ENCODE results near the gene BNIP3. TPM values are rescaled to one million over a fixed set of nuclear protein-coding genes. Genes with fewer than 3 reads are reported as not detected.

Gene BNIP3
- total and polyA plus RNA-seq, 4 donors: 36.8 to 151 (median 114) TPM

- Histone ChIP-seq H3K27me3 (ENCODE audit: control insufficient read depth in 4 of 4, insufficient read depth in 4 of 4, low read length in 3 of 4) (no peaks in the 10 kb centered on the region), H3K4me1 (ENCODE audit: control insufficient read depth in 4 of 4, insufficient read depth in 4 of 4, low read length in 3 of 4) (no peaks in the 10 kb centered on the region), H3K36me3 (ENCODE audit: control insufficient read depth in 4 of 4, insufficient read depth in 3 of 4, low read depth in 1 of 4, low read length in 3 of 4) (no peaks in the 10 kb centered on the region), H3K4me3 (ENCODE audit: low read depth in 1 of 3, low read length in 3 of 3) (no peak overlapping the region), H3K9me3 (ENCODE audit: control insufficient read depth in 4 of 4, low read length in 3 of 4) (no peaks in the 10 kb centered on the region), H3K27ac (ENCODE audit: low read depth in 1 of 2, low read length in 2 of 2) (no peak overlapping the region), H3K9ac (ENCODE audit: low read depth in 1 of 2, low read length in 2 of 2) (no peak overlapping the region)
- WGBS: 49% methylated on average over 6 of the region's 6 CpGs
- no peak for TF ChIP-seq HNF4A (conservative IDR thresholded peaks at IDR 0.05)
- TF ChIP-seq FOXA2 (IDR thresholded peaks at IDR 0.05): no peak
- TF ChIP-seq MAX (IDR thresholded peaks at IDR 0.05): no peak
- TF ChIP-seq ZBTB33 (IDR thresholded peaks at IDR 0.05): no peak
- no peak for TF ChIP-seq RAD21 (IDR thresholded peaks at IDR 0.05)
- TF ChIP-seq ATF3 (IDR thresholded peaks at IDR 0.05): no peak
- TF ChIP-seq GABPA (IDR thresholded peaks at IDR 0.05 in 1 of 2, conservative IDR thresholded peaks at IDR 0.05 in 1 of 2): no peak
- TF ChIP-seq TAF1 (conservative IDR thresholded peaks at IDR 0.05): no peak
- no peak for TF ChIP-seq HNF4G (IDR thresholded peaks at IDR 0.05)
- TF ChIP-seq JUND (IDR thresholded peaks at IDR 0.05): no peak
- no peak for TF ChIP-seq EGR1 (IDR thresholded peaks at IDR 0.05; ENCODE audit: low read depth in 2 of 2)
- TF ChIP-seq YY1 (IDR thresholded peaks at IDR 0.05): no peak
- no peak for TF ChIP-seq FOXA1 (IDR thresholded peaks at IDR 0.05)
- no peak for TF ChIP-seq NR2F2 (IDR thresholded peaks at IDR 0.05)
- no peak for DNase-seq (ENCODE audit: low spot score)
Observed at GRCh38 chr10:132011024-132011423, 29.3 kb upstream of the BNIP3 start.

GRCh38 chr10:132010483-132010882 is 28.8 kb upstream of the BNIP3 start:
- H3K4me1 ChIP-seq (ENCODE audit: control insufficient read depth in 4 of 4, insufficient read depth in 4 of 4, low read length in 3 of 4): no peaks in the 10 kb centered on the region
- H3K4me3 ChIP-seq (ENCODE audit: low read depth in 1 of 3, low read length in 3 of 3): no peak overlapping the region
- DNase-seq (ENCODE audit: low spot score): no peak
- no peak for TF ChIP-seq CTCF (IDR thresholded peaks at IDR 0.05; ENCODE audit: low read depth, low read length, missing input control)
- no peak for TF ChIP-seq GABPA (IDR thresholded peaks at IDR 0.05 in 1 of 2, conservative IDR thresholded peaks at IDR 0.05 in 1 of 2)
- no peak for TF ChIP-seq SP1 (IDR thresholded peaks at IDR 0.05)
- TF ChIP-seq HNF4G (IDR thresholded peaks at IDR 0.05): no peak
- no peak for TF ChIP-seq REST (IDR thresholded peaks at IDR 0.05)
- TF ChIP-seq TAF1 (conservative IDR thresholded peaks at IDR 0.05): no peak
- no peak for TF ChIP-seq ZBTB33 (IDR thresholded peaks at IDR 0.05)
- no peak for TF ChIP-seq FOXA2 (IDR thresholded peaks at IDR 0.05)
- no peak for TF ChIP-seq FOXA1 (IDR thresholded peaks at IDR 0.05)
- no peak for TF ChIP-seq JUND (IDR thresholded peaks at IDR 0.05)
- no peak for TF ChIP-seq HNF4A (conservative IDR thresholded peaks at IDR 0.05)
- TF ChIP-seq YY1 (IDR thresholded peaks at IDR 0.05): no peak
- no peak for TF ChIP-seq MAX (IDR thresholded peaks at IDR 0.05)
- no peak for TF ChIP-seq EGR1 (IDR thresholded peaks at IDR 0.05; ENCODE audit: low read depth in 2 of 2)
- TF ChIP-seq RXRA (IDR thresholded peaks at IDR 0.05): no peak
- no peak overlapping the region for H3K27ac ChIP-seq (ENCODE audit: low read depth in 1 of 2, low read length in 2 of 2)
- no peaks in the 10 kb centered on the region for H3K36me3 ChIP-seq (ENCODE audit: control insufficient read depth in 4 of 4, insufficient read depth in 3 of 4, low read depth in 1 of 4, low read length in 3 of 4)
- H3K9ac ChIP-seq (ENCODE audit: low read depth in 1 of 2, low read length in 2 of 2): no peak overlapping the region
- peaks cover 0 to under 1% (median 0%) of the 10 kb centered on the region in 4 donors for H3K9me3 ChIP-seq (ENCODE audit: control insufficient read depth in 4 of 4, low read length in 3 of 4)
- H3K27me3 ChIP-seq (ENCODE audit: control insufficient read depth in 4 of 4, insufficient read depth in 4 of 4, low read length in 3 of 4): no peaks in the 10 kb centered on the region
- 96% methylated on average over 2 of the region's 2 CpGs for WGBS

All from liver (tissue), 9 donors.